ENCODE measurements around the gene MID1.

MID1 gene

DNA sequence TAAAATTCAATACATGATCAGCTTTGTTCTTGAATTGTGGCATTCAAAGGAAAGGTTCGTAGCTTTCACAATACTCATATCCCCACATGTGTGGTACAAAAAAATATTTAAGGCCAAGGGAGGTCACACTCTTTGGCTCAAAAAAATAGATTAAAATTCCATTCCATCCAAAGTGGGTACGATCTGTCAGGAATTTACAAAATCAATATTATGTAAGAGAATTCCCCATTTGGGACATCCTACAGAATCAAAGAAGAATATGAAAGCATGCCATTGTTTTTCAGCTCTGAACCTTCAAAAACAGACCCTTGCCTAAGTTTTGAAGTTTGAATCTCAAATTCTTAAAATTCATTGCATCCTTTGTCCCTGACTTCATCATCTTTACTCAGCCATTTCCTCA, 85.8 kb downstream of the MID1 start:
- Histone ChIP-seq H3K9me3 (ENCODE audit: insufficient read depth, low read length, severe bottlenecking) (no peaks in the 10 kb centered on the region), H4K20me1 (ENCODE audit: insufficient read depth, low read length) (no peaks in the 10 kb centered on the region), H3K4me2 (ENCODE audit: insufficient read depth, low read length) (no peak overlapping the region), H3K79me2 (ENCODE audit: insufficient read depth, low read length) (no peaks in the 10 kb centered on the region), H3K9ac (ENCODE audit: low read depth, low read length) (no peak overlapping the region), H3K4me1 (ENCODE audit: insufficient read depth, low read length) (no peaks in the 10 kb centered on the region), H3K27ac (ENCODE audit: low read length) (no peak overlapping the region), H3K27me3 (ENCODE audit: insufficient read depth, low read length, poor library complexity) (no peaks in the 10 kb centered on the region), H3K36me3 (ENCODE audit: insufficient read depth, low read length) (no peaks in the 10 kb centered on the region), H2AFZ (ENCODE audit: low read depth, low read length) (no peak overlapping the region), H3K4me3 (ENCODE audit: low read depth in 1 of 2, low read length in 2 of 2) (no peak overlapping the region)
- no peak for TF ChIP-seq EZH2 (IDR thresholded peaks at IDR 0.05; ENCODE audit: borderline replicate concordance, low read depth, low read length, severe bottlenecking)
- TF ChIP-seq, protein P1, sequence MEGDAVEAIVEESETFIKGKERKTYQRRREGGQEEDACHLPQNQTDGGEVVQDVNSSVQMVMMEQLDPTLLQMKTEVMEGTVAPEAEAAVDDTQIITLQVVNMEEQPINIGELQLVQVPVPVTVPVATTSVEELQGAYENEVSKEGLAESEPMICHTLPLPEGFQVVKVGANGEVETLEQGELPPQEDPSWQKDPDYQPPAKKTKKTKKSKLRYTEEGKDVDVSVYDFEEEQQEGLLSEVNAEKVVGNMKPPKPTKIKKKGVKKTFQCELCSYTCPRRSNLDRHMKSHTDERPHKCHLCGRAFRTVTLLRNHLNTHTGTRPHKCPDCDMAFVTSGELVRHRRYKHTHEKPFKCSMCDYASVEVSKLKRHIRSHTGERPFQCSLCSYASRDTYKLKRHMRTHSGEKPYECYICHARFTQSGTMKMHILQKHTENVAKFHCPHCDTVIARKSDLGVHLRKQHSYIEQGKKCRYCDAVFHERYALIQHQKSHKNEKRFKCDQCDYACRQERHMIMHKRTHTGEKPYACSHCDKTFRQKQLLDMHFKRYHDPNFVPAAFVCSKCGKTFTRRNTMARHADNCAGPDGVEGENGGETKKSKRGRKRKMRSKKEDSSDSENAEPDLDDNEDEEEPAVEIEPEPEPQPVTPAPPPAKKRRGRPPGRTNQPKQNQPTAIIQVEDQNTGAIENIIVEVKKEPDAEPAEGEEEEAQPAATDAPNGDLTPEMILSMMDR (IDR thresholded peaks at IDR 0.05; ENCODE audit: borderline replicate concordance, extremely low read depth, low read length, poor library complexity, severe bottlenecking): no peak
- ATAC-seq (ENCODE audit: insufficient read depth, low read depth) (no peak), DNase-seq (no peak)

DNA sequence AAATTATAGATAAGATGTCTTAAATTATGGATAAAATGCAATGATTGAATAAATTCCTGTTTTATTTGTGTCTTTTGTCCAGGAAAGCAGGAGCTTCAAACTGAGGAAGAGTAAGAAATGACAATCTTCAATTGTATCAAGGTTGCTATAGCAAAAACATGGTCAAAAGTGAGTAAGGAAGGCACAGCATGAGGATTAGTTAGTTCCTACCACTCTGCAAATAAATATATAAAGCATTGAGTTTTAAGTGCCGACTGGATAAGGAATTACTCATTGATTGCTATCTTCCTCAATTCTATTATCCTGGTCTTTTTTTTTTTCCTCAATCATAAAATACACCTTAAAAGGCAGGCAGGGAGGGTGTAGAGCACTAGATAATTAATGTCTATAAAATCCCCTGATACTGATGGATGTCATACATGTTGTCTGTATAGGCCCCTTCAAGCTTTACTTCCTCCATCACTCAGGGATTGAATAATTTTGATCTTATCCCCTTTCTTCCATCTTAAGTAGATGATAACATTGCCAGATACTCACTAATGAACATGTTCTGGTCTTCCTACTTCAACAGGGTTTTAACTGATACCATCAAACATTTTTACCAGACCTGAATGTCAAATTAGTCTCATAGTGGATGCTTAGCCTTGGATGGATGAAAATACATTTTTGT, 86.6 kb downstream of the MID1 start:
- Histone ChIP-seq H3K4me3 (ENCODE audit: low read depth in 1 of 2, low read length in 2 of 2) (no peak overlapping the region), H3K9ac (ENCODE audit: low read depth, low read length) (no peak overlapping the region), H3K27ac (ENCODE audit: low read length) (no peak overlapping the region), H3K27me3 (ENCODE audit: insufficient read depth, low read length, poor library complexity) (no peaks in the 10 kb centered on the region), H3K36me3 (ENCODE audit: insufficient read depth, low read length) (no peaks in the 10 kb centered on the region), H2AFZ (ENCODE audit: low read depth, low read length) (no peak overlapping the region), H3K79me2 (ENCODE audit: insufficient read depth, low read length) (no peaks in the 10 kb centered on the region), H4K20me1 (ENCODE audit: insufficient read depth, low read length) (no peaks in the 10 kb centered on the region), H3K4me2 (ENCODE audit: insufficient read depth, low read length) (no peak overlapping the region), H3K9me3 (ENCODE audit: insufficient read depth, low read length, severe bottlenecking) (no peaks in the 10 kb centered on the region), H3K4me1 (ENCODE audit: insufficient read depth, low read length) (no peaks in the 10 kb centered on the region)
- DNase-seq: no peak
- ATAC-seq (ENCODE audit: insufficient read depth, low read depth): no peak
- TF ChIP-seq EZH2 (IDR thresholded peaks at IDR 0.05; ENCODE audit: borderline replicate concordance, low read depth, low read length, severe bottlenecking): no peak
- TF ChIP-seq, protein P1 (IDR thresholded peaks at IDR 0.05; ENCODE audit: borderline replicate concordance, extremely low read depth, low read length, poor library complexity, severe bottlenecking): no peak

DNA sequence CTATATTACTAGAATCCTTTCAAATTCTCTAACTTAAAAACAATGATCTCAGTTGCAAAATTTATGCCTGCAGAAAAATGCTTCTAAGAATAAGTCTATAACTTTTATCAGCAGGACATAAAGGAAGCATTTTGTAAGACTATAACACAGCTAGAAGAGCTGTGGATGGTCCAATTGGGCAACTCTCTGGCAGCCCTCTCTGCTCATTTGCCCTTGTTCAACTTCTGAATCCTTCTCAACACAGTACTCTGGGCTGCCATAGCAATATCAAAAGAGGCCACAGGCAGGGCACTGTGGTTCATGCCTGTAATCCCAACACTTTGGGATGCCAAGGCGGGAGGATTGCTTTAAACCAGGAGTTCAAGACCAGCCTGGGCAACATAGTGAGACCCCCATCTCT, 88.5 kb downstream of the MID1 start:
- H3K9ac ChIP-seq (ENCODE audit: low read depth, low read length): no peak overlapping the region
- no peak overlapping the region for H3K27ac ChIP-seq (ENCODE audit: low read length)
- H2AFZ ChIP-seq (ENCODE audit: low read depth, low read length): no peak overlapping the region
- H3K4me2 ChIP-seq (ENCODE audit: insufficient read depth, low read length): no peak overlapping the region
- no peaks in the 10 kb centered on the region for H3K27me3 ChIP-seq (ENCODE audit: insufficient read depth, low read length, poor library complexity)
- no peaks in the 10 kb centered on the region for H3K9me3 ChIP-seq (ENCODE audit: insufficient read depth, low read length, severe bottlenecking)
- H3K4me1 ChIP-seq (ENCODE audit: insufficient read depth, low read length): no peaks in the 10 kb centered on the region
- DNase-seq (no peak), ATAC-seq (ENCODE audit: insufficient read depth, low read depth) (no peak)
- no peaks in the 10 kb centered on the region for H3K36me3 ChIP-seq (ENCODE audit: insufficient read depth, low read length)
- no peak overlapping the region for H3K4me3 ChIP-seq (ENCODE audit: low read depth in 1 of 2, low read length in 2 of 2)
- no peaks in the 10 kb centered on the region for H4K20me1 ChIP-seq (ENCODE audit: insufficient read depth, low read length)
- no peaks in the 10 kb centered on the region for H3K79me2 ChIP-seq (ENCODE audit: insufficient read depth, low read length)
- TF ChIP-seq, protein P1 (IDR thresholded peaks at IDR 0.05; ENCODE audit: borderline replicate concordance, extremely low read depth, low read length, poor library complexity, severe bottlenecking): no peak
- no peak for TF ChIP-seq EZH2 (IDR thresholded peaks at IDR 0.05; ENCODE audit: borderline replicate concordance, low read depth, low read length, severe bottlenecking)
